Fibroblast of skin of left biceps (primary cell): ENCODE data around the gene MYT1.
"Not testable (repeated sequence)": the region's sequence is repeated elsewhere in the genome, so short reads cannot be mapped to it uniquely, and the experiment has no call there.

Experiments used
- DNase-seq, 2 experiments: peaks; one replicate each; pipeline ENCODE4 v3.0.0-alpha.2; 2013; ENCODE audit warnings: low read depth in 2 of 2

The MYT1 gene

GRCh38 chr20:64166721-64167615 lies 2.7 kb downstream of the MYT1 start:
- no peak for DNase-seq

- DNase-seq = no peak
Measured at GRCh38 chr20:64167676-64168075, 3.4 kb downstream of the MYT1 start.

DNA sequence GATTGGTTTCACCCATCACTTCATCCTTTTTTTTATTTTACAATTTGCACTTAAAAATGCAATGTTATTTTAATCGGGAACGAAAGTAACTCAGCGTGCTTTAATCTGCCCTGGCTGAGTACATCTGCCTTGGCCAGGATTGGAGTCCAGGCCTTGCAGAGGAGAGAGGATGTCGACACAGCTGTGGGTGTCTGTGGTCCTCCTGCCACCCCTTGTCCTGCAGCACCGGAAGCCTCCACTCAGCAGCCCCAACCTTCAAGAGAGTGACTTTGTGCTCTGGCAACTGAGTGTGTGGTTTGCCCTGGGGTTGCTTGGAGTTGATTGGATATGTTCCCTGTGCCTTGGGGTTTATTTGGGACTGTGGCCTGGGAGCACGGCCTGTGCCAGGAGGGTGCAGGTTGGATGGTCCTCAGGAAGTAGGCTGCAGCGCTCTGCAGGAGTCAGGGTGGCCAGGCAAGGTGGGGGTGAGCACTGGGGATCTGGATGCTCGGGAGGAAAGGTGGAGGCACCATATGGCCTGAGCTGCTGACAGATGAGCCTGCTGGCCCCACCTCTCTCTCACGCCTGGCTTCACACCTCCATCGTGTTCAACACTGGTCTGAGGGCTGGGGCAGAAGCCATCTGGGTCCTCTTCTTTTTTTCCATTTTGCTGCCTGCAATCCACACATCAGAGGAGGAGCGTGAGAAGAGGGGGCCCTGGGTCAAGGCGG lies 4.3 kb downstream of the MYT1 start:
- no peak for DNase-seq

DNA sequence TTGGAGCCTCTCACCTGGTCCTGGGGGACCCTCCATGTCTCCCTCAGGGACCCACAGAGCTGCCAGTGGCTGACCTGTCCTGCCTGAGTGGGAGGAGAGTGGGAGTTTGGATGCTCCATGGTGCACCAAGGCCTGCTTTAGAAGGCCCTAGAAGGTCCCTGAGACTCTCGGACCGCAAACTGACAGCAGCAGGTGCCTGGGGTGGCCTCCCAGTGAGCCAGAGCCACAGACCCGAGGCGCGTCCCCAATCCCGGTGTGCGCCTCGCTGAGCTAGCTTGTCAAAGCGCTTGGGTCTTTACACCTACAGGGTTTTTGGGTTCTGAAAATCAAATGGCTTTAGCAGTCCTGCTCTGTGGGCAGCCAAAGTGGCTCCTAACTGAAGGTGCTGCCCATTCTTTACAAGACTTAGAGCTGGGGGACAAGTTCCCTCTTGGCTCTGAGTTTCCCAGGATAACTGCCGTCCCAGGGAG lies 4.9 kb downstream of the MYT1 start:
- DNase-seq = no peak

DNA sequence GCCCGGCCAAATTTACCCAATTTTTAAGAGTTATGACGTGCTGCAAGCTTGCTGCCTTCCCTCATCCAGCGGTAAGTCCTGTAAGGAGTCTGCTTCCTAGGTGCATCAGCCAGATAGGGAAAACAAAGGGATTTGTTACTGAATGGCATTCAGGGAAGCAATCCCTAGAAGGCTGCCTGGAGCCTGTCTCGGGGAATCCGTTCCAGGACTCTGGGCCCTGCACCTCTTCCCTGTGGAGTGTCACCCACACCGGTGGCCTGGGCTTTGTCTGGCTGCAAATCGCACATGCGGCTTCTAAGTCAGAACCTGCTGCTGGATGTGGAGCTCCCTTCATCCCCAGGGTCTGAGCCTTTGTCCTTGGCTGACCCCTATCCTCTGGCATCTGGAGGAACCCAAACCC lies 7.0 kb downstream of the MYT1 start:
- no peak for DNase-seq

GRCh38 chr20:64173116-64173515 lies 8.9 kb downstream of the MYT1 start:
- no peak for DNase-seq

- DNase-seq = no peak
Measured at GRCh38 chr20:64176551-64176950, 12.3 kb downstream of the MYT1 start.

GRCh38 chr20:64176971-64177370 lies 12.7 kb downstream of the MYT1 start:
- no peak for DNase-seq

- no peak for DNase-seq
Measured at GRCh38 chr20:64177384-64177783, 13.1 kb downstream of the MYT1 start.

DNA sequence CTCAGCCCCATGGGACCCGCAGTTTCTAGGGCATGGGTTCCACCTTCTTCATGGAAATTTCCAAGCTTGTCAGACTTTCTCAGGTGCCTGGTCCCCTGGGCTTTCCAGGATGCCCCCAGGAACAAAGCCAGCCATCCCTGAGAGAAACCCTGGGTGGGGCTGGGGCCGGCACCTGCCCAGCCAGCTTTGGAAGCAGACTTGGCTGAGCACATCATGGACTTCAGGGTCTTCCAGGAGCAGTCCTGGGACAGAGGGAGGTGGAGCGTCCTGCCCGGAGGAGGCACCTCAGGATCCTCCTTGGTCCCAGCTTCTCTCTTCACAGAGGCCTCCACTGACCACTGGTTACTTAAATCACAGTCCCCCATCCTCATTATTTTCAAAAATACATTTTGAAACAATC lies 13.5 kb downstream of the MYT1 start:
- DNase-seq = no peak

GRCh38 chr20:64178925-64179324 lies 14.7 kb downstream of the MYT1 start:
- DNase-seq = not testable (repeated sequence)

DNA sequence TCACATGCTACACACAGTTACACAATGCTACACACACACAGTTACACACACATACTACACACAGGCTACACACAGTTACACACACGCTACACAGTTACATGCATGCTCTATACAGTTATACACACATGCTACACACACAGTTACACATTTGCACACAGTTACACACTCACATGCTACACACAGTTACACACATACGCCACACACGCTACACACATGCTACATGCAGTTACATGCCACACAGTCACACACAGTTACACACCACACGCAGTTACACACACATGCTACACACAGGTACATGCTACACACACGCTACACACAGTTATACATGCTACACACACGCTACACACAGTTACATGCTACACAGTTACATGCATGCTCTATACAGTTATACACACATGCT lies 15.6 kb downstream of the MYT1 start:
- no peak for DNase-seq

DNA sequence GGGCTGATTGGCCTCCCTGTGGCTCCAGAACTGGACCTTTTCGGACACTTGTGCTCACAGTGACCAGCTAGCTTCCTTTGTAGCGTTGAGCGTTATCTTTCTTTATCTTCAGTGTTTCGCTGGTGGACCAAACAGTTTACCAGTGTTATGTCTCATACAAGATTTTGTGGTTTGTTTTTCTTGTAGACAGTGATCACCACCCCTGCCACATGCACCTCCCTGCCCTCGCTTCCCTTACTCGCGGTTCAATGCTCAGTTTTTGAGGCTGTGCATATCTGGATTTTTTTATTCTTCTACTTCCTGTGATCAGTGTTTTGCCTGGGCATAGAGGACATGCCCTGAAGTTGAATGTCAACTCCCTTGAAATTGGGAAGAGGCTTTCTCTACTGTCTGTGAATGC lies 16.4 kb downstream of the MYT1 start:
- no peak for DNase-seq

DNA sequence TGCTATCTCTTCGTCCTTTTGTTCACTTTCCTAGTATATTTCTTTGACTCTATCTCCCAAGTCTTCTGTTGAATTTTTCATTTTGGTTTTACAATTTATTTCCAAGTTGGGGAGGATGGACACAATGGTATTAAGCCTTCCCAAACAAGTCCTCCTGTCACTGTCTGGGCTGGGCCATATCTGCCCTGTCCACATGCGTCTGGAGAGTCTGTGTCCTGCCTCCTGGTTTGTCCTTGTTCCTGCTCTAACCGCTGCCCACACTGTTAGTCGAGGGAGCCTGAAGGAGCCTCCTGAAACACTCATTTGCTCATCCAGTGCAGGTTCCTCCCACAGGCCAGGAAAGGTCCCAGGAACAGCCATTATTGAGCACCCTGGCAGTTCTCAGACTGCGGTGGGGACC lies 17.1 kb downstream of the MYT1 start:
- DNase-seq = no peak

GRCh38 chr20:64182146-64182865 lies 18.1 kb downstream of the MYT1 start:
- no peak for DNase-seq

GRCh38 chr20:64183313-64183712 lies 19.1 kb downstream of the MYT1 start:
- no peak for DNase-seq

DNA sequence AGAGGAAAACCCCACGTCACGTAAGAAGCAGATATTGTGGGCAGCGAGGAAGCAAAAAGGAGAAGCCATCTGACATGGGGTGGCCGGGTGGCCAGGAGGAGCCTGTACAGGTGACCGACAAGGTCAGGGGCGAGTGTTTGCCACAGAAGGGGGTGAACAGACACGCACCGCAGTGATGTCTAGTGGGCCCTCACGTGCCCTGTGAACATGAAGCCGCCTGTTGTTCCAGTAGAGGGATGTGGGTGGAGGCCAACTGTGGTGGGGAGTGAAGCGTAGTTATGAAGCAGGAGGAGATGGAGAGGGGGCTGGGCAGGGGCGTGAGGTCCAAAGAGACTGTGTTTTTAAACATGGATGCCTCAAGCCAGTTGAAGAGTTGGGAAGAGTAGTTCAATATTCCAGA lies 20.5 kb downstream of the MYT1 start:
- no peak for DNase-seq

- no peak for DNase-seq
Measured at GRCh38 chr20:64185276-64185900, 21.1 kb downstream of the MYT1 start.

DNA sequence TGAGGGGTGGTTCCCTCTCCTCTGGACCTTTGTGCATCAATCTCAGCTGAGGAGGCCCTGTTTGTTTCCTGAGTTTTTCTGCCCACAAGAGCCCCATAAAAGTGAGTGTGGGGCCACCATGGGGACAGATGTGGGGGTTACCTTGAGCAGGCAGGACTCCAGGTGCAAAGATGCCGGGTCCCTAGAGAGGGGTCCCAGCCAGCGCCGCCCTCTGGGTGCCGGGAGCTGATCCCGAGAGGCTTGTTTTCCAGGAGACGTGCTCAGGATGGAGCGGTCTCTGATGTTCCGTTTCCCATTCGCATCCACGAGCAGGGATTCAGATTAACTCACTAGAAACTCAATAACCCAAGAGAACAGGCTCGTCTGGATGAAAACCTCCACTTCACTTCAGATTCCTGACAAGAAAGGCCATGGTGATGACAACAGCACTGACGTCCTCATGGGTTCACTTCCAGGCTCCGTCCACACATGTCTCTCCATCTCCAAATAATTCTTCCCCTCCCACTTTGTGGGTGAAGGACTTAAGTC lies 21.9 kb downstream of the MYT1 start:
- DNase-seq = no peak

GRCh38 chr20:64187213-64187612 lies 23.0 kb downstream of the MYT1 start:
- DNase-seq = not testable (repeated sequence)

DNA sequence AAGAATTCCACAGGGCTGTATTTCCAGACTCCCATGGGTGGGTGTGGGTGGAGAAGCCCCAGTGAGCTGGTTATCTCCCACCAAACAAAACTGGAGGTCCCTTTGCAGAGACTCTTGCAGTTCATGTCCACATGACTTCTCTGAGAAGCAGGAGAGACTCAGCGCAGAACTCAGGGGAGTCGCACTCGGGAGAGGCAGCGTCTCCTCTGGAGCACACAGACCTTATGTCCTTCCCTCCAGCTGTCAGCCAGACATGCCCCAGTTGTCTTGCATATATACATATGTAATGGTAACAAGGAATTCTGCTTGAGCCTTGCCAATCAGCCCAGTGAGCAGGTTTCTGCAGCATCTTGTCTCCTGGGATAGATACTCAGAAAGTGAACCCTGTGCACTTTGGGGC lies 23.8 kb downstream of the MYT1 start:
- no peak for DNase-seq
